GM19463 (cell line): ENCODE results near the gene IFIT5.
A peak's percentile ranks its signal among the peaks of the same experiment; 100 is the strongest.
"Not testable (repeated sequence)": the region's sequence is repeated elsewhere in the genome, so short reads cannot be mapped to it uniquely, and the experiment has no call there.

Experiments
- ATAC-seq: cut with Tn5 transposase; IDR thresholded peaks from one replicate; pipeline ENCODE4 v1.9.1; 2021; ENCODE audit warnings: mild to moderate bottlenecking, moderate library complexity; ENCODE audit not compliant: unreplicated experiment

IFIT5 gene

GRCh38 chr10:89414146-89414878 lies at the start of gene IFIT5:
Gene IFIT5, plus strand, starts transcription at chr10:89414568. Its CDS starts 231 bp downstream, at chr10:89414799.
- ATAC-seq, result peak; percentile 66

- peak; percentile 73 for ATAC-seq
Observed at GRCh38 chr10:89367529-89367928, 46.8 kb upstream of the IFIT5 start.

DNA sequence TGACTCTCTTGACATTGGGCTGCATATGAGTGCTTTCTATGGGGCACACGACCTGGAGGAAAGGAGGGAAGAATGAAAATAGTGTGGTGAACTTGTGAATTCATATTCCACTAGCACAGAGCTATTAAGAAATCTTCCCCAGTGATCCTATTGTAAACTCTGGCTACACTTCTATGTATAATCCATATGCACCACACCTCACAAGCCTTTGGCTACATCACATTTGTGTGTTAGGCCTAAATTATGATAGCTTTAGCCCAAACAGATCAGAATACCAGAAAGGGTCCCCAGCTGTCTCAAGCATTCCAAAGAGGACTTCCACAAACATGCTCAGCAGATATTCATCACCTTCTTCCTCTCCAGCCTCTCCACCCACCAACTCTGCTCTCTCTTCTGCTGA lies 46.2 kb upstream of the IFIT5 start:
- no peak for ATAC-seq

DNA sequence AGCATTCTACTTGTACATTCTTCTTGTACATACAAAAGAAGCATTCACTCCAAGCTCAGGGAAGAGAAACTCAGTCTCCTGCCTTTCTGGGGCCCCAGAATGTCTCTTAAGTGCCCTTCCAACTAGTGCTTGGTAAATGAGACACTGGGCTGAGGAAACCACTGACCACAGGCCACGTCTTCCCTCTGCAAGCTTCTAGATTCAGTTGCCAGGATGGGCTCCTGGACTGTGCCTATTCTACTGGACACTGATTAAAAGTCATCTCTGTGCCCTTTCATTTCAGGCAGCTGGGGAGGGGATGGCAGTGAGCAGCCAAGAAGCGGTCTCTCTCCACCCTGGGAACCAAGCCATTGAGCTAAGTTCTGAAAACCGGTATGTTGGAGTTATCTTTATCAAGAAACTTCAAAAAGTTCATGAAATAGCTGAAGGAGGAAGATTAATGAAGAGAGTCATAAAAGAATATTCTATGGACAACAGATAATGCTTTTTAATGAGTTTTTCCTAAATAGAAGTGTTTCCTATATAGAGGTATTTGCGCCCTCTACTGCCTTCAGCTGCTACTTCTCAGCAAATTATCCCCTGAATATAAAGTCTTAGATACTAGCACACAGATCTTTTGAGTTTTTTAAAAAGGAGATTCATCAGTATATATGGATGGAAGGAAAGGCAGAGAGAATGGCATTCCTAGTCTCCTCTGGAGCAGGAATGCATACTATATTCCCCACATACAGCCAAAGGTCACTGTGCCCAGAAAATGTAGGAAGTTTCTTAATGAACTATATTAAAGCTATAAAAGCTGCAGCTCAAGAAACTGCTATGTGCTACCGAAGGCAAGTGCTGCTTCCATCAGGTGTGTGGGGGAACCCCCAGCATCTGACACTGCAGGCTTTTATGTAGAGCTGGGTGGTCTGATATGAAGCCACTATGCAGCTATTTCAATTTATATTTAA lies 44.9 kb upstream of the IFIT5 start:
- ATAC-seq, result no peak

DNA sequence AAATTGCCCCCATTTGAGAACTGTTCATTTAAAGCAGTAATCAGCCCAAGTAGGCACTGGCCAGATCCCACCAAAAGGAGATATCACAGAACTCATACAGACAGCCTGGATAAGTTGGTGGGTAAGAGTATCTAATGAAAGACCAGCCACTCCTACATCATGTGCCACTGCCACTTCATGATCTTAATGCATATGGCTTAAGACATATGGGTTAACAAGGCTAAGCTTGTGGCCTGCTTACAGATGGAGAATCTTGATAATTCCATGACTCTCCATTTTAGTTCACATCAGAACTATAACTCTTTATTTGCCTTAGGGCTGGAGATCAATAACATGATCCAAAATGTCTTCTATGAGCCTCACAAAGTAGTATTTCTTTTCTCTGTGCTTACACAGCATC lies 43.3 kb upstream of the IFIT5 start:
- ATAC-seq, result no peak

DNA sequence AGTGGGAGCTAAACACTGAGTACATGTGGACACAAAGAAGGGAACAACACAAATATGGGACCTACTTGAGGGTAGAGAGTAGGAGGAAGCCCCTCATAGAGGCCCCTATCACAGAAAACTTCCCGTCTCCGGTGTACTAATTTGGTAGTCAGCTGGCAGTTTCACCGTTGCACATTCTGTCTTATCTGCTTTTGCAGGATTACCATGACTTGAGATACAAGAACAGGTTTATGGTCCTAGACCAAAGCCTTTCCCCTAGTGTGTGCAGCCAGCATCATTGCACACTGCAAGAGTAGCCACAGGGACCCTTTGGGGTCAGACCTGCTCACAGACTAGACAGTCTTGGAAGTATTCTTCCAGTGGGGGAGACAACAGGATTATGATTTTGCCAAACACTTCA lies 42.4 kb upstream of the IFIT5 start:
- ATAC-seq, result no peak

GRCh38 chr10:89373916-89374711 lies 40.3 kb upstream of the IFIT5 start:
- no peak for ATAC-seq

GRCh38 chr10:89374713-89375141 lies 39.6 kb upstream of the IFIT5 start:
- no peak for ATAC-seq

- no peak for ATAC-seq
Observed at GRCh38 chr10:89377705-89378637, 36.4 kb upstream of the IFIT5 start, which contains the start of gene IFIT1B. Gene IFIT1B, plus strand, starts transcription at chr10:89378056. Its CDS starts 80 bp downstream, at chr10:89378136.

DNA sequence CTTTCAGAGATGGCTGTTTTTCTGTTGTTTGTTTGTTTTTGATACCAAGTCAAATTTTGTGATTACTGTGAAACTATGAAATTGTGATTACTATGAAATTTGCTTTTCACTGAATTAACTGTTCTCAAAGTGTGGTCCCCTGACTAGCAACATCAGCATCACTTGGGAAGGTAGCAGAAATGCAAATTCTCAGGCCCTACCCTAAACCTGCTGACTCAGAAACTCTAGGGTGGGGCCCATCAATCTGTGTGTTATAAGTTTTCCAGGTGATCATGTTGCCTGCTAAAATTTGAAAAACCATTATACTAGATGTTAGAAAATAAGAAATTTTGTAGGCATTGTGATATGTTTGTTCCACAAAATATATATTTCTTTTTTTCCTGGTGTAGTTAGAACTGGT lies 35.3 kb upstream of the IFIT5 start:
- ATAC-seq, result no peak

DNA sequence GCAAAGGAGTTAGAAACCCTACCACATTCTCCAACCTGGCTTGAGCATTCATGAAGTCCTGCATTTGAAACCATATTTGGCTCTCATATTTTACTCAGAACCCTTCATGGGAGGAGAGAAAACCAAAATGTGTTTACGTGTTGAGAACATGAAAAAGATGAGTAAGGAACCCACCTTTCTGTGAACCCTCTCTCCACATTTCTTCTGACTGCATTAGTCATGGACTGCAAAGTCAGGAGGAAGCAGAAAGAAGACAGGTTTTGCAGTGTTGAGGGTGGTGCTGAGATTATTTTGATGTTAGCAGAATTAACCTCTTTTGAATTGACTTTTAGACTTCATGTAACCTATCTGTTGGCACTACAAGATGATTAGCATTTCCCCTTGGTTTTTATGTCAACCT lies 31.6 kb upstream of the IFIT5 start:
- ATAC-seq, result no peak

DNA sequence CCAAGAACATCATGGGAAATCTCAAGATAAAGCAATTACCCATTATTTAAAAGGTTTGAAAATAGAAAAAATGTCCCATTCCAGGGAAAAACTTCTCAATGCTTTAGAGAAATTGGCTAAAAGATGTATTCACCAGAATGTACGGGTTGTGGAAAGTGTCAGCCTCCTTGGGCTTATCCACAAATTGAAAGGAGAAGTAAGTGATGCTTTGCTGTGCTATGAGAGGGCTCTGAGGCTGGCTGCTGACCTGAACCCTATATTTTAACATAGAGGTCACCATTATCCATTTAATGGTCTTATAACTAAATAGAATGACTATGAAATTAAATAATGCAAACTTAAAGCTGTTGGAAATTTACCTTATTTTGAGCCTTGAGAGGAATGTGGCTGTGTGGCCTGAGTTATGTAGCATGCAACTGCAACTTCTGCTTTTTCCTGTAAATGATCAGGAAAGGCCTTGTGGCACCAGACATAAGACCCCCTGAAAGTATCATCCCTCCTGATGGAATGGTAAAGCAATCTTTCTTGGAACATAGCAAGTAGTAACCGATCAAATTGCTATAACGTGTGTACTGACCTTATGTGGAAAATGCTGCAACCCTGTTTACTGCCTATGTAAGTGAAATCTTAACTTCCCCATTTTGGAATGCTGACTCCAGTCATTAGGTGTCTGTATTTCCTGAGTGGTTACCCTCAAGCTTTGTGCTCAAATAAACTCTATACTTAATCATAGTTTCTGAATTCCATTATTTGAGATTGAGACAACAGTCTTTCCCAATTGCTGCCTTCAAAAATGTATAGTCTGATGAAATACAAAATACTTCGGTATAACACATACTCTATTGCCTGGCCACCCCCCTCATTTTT lies 29.7 kb upstream of the IFIT5 start:
- no peak for ATAC-seq

GRCh38 chr10:89388806-89389205 lies 25.6 kb upstream of the IFIT5 start:
- ATAC-seq, result no peak

- no peak for ATAC-seq
Observed at GRCh38 chr10:89389254-89389653, 25.1 kb upstream of the IFIT5 start.

DNA sequence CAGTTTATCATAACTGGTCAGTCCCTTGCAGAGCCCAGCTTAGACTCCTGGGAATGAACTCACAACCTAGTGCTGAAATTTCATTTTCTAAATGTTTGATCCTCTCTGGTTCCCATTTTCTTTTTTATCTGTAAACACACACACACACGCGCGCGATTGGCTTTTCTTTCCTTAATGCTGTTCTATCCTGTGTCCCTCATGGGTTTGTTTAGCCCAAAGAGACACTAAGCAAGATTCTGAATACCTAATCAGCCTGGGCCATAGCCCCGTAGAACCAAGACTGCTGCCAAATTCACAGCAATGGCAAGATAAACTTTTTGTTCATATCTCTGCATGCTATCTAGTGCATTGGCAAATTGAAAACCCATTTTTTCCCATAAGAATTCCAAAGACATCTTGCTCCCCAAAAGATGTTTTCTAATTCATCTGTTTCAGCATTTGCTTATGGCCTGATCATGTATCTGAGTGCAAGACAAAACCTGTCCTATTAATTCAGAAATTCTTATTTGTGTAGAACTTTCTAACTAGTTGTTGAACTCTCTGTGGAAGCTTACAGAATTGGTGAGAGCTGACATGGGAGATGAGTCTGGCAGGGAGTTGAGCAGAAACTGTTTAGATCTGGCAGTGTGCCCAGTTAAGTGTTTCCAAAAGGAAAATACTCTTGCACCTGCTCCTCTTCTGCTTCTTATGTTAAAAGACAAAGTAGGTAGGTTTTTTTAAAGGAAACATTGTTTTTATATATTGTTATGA lies 23.7 kb upstream of the IFIT5 start:
- ATAC-seq, result no peak

DNA sequence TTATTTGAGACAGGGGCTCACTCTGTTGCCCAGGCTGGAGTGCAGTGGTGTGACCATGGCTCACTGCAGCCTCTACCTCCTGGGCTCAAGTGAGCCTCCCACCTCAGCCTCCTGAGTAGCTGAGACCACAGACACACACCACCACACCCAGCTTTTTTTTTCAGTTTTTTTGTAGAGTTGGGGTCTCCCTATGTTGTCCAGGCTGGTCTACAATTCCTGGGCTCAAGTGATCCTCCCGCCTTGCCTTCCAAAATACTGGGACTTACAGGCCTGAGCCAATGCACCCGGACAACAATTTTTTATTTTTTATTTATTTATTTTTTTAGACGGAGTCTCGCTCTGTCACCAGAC lies 23.2 kb upstream of the IFIT5 start:
- not testable (repeated sequence) for ATAC-seq

DNA sequence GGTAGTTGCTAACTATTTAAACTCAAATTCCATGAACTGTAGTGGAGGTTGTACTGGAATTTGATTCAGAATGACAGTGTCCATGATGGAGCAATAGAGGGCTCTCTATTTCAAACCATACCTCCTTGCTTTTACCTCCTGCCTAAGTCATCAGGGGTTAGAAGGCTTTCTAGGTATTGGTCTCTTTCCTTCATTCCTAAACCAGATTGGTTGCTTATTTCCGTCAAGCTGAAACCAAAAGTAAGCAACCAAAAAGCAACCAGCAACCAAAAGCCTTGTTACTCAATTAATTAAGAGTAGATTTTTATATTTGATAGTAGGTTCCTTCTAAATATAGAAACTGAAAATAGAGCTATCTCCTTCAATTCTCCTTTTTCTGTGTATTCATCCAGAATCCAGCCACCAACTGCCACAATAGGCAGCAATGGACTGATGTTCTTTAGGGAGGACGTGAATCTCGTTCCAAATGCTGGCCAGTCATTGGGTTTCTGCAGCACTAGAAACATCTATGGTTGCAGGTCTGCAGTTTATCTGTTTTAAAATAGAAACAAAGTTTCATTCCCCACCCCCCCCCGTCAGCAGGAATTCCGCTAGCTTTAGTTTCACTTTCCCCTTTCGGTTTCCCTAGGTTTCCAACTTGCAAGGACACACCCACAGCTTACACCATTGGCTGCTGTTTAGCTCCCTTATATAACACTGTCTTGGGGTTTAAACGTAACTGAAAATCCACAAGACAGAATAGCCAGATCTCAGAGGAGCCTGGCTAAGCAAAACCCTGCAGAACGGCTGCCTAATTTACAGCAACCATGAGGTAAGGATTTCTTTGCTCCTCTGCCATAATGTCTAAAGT lies 22.2 kb upstream of the IFIT5 start, which contains the start of gene IFIT1:
TSS of gene IFIT1 (plus strand) at position 717 of the 850 bp plus-strand sequence. CDS start at position 807, 90 bp downstream.
- ATAC-seq, result peak; percentile 84
